ENCODE measurements around the gene NDUFS6.

NDUFS6 gene

DNA sequence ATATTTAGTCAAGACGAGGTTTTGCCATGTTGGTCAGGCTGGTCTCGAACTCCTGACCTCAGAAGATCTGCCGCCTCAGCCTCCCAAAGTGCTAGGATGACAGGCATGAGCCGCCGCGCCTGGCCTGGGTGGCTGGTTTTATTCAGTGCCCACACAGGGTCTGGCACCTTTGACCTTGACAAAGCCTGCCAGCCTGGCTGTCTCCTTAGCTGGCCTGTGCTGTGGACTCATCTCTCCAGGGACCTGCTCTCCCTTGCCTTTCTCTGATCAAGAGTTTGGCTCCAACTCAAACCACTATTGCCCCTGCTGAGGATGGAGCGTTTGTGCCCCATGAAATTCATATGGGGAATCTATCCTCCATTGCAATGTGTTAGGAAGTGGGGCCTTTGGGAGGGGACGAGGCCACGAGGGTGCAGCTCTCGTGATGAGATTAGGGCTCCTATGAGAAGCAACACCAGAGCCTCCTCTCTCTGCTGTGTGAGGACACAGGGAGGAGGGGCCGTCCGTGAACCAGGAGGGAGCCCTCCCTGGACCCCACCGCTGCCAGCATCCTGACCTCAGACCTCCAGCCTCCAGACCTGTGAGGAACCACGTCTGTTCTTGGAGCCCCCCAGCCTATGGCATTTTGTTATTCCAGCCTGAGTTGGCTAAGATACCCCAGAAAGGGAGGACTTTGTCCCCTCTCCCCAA is 46.5 kb upstream of the NDUFS6 start:
- TF ChIP-seq ZBTB7A (IDR thresholded peaks at IDR 0.05; ENCODE audit: low read depth) (no peak), EGR1 (IDR thresholded peaks at IDR 0.05) (no peak), CREB1 (IDR thresholded peaks at IDR 0.05; ENCODE audit: low read depth) (no peak), CEBPB (IDR thresholded peaks at IDR 0.05) (no peak), YY1 (IDR thresholded peaks at IDR 0.05; ENCODE audit: low read depth) (no peak), RAD21 (IDR thresholded peaks at IDR 0.05; ENCODE audit: low read depth) (no peak), TCF12 (IDR thresholded peaks at IDR 0.05; ENCODE audit: low read depth) (no peak), NFIC (IDR thresholded peaks at IDR 0.05) (no peak), TAF1 (IDR thresholded peaks at IDR 0.05; ENCODE audit: low read depth) (no peak), EP300 (IDR thresholded peaks at IDR 0.05; ENCODE audit: borderline replicate concordance) (no peak), FOXM1 (IDR thresholded peaks at IDR 0.05; ENCODE audit: borderline replicate concordance, low read depth) (no peak), TEAD4 (IDR thresholded peaks at IDR 0.05) (no peak)
- TF ChIP-seq, protein P1, sequence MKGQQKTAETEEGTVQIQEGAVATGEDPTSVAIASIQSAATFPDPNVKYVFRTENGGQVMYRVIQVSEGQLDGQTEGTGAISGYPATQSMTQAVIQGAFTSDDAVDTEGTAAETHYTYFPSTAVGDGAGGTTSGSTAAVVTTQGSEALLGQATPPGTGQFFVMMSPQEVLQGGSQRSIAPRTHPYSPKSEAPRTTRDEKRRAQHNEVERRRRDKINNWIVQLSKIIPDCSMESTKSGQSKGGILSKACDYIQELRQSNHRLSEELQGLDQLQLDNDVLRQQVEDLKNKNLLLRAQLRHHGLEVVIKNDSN (IDR thresholded peaks at IDR 0.05), result no peak
- TF ChIP-seq, protein P2, sequence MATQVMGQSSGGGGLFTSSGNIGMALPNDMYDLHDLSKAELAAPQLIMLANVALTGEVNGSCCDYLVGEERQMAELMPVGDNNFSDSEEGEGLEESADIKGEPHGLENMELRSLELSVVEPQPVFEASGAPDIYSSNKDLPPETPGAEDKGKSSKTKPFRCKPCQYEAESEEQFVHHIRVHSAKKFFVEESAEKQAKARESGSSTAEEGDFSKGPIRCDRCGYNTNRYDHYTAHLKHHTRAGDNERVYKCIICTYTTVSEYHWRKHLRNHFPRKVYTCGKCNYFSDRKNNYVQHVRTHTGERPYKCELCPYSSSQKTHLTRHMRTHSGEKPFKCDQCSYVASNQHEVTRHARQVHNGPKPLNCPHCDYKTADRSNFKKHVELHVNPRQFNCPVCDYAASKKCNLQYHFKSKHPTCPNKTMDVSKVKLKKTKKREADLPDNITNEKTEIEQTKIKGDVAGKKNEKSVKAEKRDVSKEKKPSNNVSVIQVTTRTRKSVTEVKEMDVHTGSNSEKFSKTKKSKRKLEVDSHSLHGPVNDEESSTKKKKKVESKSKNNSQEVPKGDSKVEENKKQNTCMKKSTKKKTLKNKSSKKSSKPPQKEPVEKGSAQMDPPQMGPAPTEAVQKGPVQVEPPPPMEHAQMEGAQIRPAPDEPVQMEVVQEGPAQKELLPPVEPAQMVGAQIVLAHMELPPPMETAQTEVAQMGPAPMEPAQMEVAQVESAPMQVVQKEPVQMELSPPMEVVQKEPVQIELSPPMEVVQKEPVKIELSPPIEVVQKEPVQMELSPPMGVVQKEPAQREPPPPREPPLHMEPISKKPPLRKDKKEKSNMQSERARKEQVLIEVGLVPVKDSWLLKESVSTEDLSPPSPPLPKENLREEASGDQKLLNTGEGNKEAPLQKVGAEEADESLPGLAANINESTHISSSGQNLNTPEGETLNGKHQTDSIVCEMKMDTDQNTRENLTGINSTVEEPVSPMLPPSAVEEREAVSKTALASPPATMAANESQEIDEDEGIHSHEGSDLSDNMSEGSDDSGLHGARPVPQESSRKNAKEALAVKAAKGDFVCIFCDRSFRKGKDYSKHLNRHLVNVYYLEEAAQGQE (IDR thresholded peaks at IDR 0.05; ENCODE audit: low read depth), result no peak
- TF ChIP-seq, protein P3, sequence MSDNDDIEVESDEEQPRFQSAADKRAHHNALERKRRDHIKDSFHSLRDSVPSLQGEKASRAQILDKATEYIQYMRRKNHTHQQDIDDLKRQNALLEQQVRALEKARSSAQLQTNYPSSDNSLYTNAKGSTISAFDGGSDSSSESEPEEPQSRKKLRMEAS (IDR thresholded peaks at IDR 0.05), result no peak

DNA sequence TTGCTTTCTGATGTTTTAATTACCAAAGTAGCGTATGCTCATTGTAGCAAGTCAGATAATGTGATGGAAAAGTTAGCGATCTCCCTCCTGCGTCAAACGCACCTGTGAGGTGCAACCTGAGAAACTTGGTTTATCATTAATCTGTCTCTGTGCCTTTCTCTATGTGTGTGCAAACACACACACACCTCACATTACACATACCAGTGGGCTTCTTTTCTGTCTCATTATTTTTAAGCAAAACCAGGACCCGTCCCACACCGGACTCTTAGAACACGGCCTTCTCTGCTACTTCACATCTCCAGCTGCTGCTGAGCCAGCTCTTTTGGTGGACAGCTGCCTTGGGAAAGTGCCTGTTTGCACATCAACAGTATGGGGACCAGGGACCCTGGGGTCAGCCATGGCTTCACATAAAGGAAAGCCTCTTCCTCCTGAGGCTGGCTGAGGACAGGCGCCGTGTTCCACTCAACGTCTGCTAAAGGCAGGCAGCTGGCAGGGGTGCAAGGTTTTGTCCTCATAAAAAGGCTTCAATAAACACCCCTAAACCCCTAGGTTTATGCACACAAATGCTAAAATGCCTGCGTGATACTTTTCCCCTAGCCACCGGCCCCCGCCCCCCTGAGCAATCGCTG is 45.8 kb upstream of the NDUFS6 start:
- TF ChIP-seq CEBPB (IDR thresholded peaks at IDR 0.05) (no peak), TEAD4 (IDR thresholded peaks at IDR 0.05) (no peak)
- TF ChIP-seq, protein P1 (IDR thresholded peaks at IDR 0.05), result no peak

DNA sequence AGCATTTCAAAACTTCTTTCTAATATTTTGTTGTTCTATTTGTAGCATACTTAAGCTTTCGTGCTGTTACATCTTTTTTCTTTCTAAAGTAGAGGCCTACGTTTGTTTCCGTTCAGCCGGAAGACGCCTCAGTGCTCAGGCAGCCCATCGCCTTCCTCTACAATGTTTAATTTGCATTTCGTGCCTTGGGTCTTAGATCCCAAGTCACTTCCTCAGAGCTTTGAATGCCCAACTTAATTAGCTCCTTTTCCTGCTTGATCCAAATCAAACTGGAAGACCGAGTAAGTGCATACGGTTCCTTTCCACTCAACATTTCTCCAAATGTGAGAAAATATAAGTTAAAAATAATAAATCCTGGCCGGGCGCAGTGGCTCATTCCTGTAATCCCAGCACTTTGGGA is 44.7 kb upstream of the NDUFS6 start:
- no peak for TF ChIP-seq YY1 (IDR thresholded peaks at IDR 0.05; ENCODE audit: low read depth)
- no peak for TF ChIP-seq CREB1 (IDR thresholded peaks at IDR 0.05; ENCODE audit: low read depth)

DNA sequence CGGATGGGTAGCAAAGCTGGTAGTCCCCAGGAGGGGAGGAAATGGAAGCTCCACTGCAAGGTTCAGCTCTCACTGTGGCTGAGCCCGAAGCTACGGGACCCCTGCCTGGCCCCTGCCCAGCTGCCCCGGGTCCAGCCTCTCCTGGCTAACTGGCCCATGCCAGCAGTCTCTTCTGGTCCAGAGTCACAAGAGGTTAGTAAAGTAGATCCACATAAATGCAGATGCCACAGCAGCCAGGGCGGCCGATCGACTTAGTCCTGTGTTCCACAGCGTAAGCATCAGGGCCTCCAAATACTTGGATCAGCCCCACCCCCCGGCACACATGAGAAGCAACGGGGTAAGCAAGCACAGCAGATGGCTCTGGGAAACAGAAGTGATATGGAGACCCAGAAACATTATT is 43.7 kb upstream of the NDUFS6 start:
- TF ChIP-seq CREB1 (IDR thresholded peaks at IDR 0.05; ENCODE audit: low read depth) (no peak), FOXM1 (IDR thresholded peaks at IDR 0.05; ENCODE audit: borderline replicate concordance, low read depth) (no peak), CEBPB (IDR thresholded peaks at IDR 0.05) (no peak), EP300 (IDR thresholded peaks at IDR 0.05; ENCODE audit: borderline replicate concordance) (no peak), TEAD4 (IDR thresholded peaks at IDR 0.05) (no peak), TCF12 (IDR thresholded peaks at IDR 0.05; ENCODE audit: low read depth) (no peak), ZBTB7A (IDR thresholded peaks at IDR 0.05; ENCODE audit: low read depth) (no peak), NFIC (IDR thresholded peaks at IDR 0.05) (no peak), EGR1 (IDR thresholded peaks at IDR 0.05) (no peak), YY1 (IDR thresholded peaks at IDR 0.05; ENCODE audit: low read depth) (no peak), TAF1 (IDR thresholded peaks at IDR 0.05; ENCODE audit: low read depth) (no peak), RAD21 (IDR thresholded peaks at IDR 0.05; ENCODE audit: low read depth) (no peak)
- TF ChIP-seq, protein P3 (IDR thresholded peaks at IDR 0.05), result no peak
- TF ChIP-seq, protein P1 (IDR thresholded peaks at IDR 0.05), result no peak
- TF ChIP-seq, protein P2 (IDR thresholded peaks at IDR 0.05; ENCODE audit: low read depth), result no peak

DNA sequence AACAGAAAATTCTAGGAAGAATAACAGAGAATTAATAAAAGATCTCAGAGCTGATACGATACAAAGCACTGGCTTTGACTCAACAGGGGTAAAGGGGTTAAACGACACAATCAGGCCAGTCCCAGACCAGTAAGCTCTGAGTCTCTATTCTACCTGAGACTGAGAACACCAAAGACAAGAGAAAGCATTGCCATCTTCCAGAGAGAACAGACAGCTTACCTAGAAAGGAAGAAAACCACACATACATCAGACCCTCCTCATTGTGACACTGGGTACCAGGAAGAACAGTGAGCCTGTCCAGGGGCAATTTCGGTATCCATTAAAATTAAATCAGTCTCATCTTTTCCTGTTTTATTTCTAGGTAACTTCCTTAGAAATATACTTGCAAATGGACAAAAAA is 42.6 kb upstream of the NDUFS6 start:
- TF ChIP-seq ZBTB7A (IDR thresholded peaks at IDR 0.05; ENCODE audit: low read depth) (no peak), EP300 (IDR thresholded peaks at IDR 0.05; ENCODE audit: borderline replicate concordance) (no peak), TEAD4 (IDR thresholded peaks at IDR 0.05) (no peak), CREB1 (IDR thresholded peaks at IDR 0.05; ENCODE audit: low read depth) (no peak), NFIC (IDR thresholded peaks at IDR 0.05) (no peak), TCF12 (IDR thresholded peaks at IDR 0.05; ENCODE audit: low read depth) (no peak), FOXM1 (IDR thresholded peaks at IDR 0.05; ENCODE audit: borderline replicate concordance, low read depth) (no peak), CEBPB (IDR thresholded peaks at IDR 0.05) (no peak), TAF1 (IDR thresholded peaks at IDR 0.05; ENCODE audit: low read depth) (no peak), EGR1 (IDR thresholded peaks at IDR 0.05) (no peak), RAD21 (IDR thresholded peaks at IDR 0.05; ENCODE audit: low read depth) (no peak)
- TF ChIP-seq, protein P2 (IDR thresholded peaks at IDR 0.05; ENCODE audit: low read depth), result no peak
- TF ChIP-seq, protein P1 (IDR thresholded peaks at IDR 0.05), result no peak
- TF ChIP-seq, protein P3 (IDR thresholded peaks at IDR 0.05), result no peak

Data from Ishikawa (cell line).